ENCODE measurements around the gene CCSER1.
"Not testable (repeated sequence)": the region's sequence is repeated elsewhere in the genome, so short reads cannot be mapped to it uniquely, and the experiment has no call there.

The CCSER1 gene

DNA sequence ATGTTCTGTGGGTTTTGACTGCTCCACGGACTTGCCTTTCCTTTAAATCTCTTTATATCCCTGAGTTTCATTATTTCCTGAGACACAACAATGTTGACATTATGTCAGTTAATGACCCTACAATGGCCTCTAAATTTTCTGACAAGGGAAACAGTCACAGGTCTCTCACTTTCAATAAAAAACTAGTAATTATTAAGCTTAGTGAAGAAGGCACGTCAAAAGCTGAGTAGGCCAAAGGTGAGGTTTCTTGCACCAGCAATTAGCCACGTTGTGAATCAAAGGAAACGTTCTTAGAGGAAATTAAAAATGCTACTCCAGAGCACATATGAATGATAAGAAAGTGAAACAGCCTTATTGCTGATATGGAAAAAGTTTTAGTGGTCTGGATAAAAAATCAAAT, 1246.4 kb downstream of the CCSER1 start:
- DNase-seq (ENCODE audit: low spot score) = no peak

DNA sequence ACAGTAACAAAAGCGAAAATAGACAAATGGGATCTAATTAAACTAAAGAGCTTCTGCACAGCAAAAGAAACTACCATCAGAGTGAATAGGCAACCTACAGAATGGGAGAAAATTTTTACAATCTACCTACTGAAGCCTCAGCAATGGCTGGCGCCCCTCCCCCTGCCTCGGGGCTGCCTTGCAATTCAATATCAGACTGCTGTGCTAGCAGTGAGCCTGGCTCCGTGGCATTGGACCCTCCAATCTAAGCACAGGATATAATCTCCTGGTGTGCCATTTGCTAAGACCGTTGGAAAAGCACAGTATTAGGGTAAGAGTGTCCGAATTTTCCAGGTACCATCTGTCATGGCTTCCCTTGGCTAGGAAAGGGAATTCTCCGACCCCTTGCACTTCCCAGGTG, 1278.2 kb downstream of the CCSER1 start:
- not testable (repeated sequence) for DNase-seq (ENCODE audit: low spot score)

DNA sequence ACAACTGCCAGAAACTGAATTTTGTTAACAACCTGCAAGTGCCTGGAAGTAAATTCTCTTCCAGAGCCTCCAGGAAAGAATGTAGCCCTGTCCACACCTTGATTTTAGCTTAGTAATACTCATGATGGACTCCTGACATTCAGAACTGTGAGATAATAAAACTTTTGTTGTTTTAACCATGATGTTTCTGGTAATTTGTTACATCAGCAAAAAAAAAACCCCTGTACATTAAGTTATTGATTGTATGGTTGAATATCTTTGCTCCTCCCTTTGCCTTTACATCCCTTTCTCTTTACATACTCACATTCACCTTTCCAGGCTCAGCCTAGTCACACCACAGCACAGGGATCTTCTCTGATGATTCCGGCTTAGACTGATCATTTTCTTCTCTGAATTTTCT, 1294.8 kb downstream of the CCSER1 start:
- no peak for DNase-seq (ENCODE audit: low spot score)

DNA sequence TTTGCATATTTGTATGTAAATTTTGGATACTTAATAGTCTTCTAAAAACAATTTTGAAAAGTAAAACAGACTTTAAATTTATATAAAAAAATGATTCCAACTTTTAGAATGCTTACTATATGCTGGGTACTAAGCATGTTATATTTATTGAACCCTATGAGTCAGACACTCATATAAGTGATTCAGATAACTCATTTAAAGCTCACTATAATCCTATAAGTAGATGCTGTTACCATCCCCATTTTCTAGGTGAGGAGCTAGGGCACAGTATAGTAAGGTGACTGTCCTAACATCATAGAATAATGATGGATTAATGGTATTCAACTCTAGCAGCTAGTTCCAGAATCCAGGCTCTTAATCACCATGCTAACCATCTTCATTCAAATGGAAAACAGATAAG, 1299.5 kb downstream of the CCSER1 start:
- no peak for DNase-seq (ENCODE audit: low spot score)

DNA sequence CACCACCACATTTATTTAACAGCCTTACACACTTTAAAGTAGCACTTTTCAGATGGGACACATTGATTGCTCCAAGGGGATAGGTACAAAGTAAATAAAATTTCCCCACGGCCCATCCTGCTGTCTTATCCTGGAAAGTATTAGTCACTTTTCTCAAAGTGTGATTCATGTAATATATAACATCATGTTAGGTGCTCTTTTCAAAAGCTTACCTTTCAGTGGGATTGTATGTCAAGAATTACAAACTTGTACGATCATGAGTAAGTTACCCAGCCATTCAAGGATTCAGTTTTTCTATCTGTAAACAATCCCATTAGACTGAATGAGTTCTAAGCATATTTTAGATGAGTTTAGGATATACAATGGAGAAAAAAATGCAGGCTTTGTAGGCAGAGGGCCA, 1300.0 kb downstream of the CCSER1 start:
- no peak for DNase-seq (ENCODE audit: low spot score)

DNA sequence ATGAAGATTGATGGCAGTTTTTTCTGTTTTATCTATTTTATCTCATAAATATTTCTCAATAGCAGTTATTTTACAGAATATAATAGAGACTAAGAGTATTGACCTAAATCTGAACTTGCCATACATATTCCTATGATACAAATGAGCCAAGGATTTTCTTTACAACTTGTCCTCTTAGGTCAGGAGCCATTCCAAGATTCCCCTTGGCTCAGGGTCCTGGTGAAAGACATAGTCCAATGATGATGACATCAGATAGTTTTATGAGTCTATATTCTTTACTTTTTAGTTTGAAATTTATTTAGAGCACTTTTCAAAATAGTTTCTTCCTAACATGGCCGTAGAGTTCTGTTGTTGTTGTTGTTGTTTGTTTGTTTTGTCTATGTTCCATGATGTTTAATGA, 1307.4 kb downstream of the CCSER1 start:
- DNase-seq (ENCODE audit: low spot score) = no peak

DNA sequence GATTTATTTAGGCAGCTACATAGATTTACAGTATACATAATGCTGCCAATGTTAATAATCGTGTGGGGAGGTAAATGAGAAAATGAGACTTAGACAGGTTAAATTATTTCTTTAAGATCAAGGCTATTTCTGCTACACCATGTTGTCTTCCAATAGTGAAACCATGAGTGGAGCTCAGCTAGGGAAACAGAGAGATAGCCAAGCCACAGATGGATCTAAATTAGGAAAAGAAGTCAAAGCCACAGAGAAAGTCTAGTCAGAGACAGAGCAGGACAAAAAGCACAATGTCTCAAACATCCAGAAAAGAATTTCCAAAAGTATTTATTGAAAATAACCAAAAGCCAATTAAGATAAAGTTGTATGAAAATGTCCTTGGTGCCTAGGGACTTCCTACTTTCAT, 1309.4 kb downstream of the CCSER1 start:
- no peak for DNase-seq (ENCODE audit: low spot score)

DNA sequence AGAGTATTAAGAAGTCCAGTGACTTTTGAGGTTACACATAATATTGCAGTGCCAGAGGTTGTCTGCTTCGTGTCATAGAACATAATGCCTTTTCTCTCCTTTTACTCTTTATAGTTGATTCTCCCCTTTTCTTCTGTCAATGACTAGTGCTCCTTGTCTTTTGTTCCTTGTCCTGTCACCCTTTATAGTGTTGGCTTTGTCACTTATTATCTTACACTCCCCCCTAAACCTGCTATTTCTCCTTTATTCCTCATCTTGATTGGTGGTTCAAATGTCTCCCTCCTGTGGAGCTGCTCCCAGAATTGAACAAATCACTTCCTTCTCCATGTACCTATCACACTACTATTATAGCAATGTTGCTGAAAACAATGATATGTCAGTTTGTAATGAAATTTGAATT, 1320.0 kb downstream of the CCSER1 start:
- no peak for DNase-seq (ENCODE audit: low spot score)

DNA sequence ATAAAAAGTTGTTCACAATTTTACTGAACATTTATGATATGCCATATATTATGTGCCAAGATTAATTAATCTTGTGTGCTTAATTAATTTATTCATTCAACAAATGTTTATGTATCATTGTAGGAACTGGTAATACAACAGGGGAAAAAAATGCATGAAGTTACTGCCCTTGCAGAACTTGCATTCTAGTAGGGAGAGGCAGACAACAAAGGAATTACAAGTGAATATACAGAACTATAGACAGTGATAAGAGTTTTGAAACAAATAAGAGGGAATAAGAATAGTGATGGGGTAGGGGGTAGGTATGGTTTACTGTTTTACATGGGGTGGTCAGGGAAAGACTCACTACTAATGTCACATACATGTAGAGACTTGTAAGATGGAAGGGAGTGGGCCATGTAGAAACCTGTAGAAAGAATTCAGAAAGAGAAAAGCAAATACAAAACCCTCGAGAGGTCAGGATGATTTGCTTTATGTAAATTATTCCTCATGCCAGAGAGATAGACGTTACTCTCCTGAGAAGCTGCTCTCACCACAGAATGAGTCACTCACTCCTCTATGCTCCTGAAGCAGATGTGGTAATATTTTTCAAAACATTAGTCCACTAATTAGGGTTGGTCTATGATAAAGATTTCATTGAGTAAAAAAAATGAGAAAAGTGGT, 1321.6 kb downstream of the CCSER1 start:
- no peak for DNase-seq (ENCODE audit: low spot score)

DNA sequence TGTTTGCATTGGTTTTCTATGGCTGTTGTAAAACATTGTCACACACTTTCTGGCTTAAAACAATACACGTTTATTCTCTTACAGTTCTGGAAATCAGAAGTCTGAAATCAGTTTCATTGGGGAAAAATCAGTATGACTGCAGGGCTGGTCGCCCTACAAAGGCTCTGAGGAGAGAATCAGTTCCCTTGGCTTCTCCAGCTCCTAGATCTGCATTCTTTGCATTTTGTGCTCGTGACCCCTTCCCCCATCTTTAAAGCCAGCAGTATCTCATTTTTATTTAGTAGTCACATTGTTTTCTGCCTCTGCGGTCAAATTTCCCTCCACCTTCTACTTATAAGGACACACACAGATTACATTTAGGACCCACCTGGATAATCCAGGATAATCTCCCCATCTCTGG, 1326.9 kb downstream of the CCSER1 start:
- DNase-seq (ENCODE audit: low spot score) = no peak

DNA sequence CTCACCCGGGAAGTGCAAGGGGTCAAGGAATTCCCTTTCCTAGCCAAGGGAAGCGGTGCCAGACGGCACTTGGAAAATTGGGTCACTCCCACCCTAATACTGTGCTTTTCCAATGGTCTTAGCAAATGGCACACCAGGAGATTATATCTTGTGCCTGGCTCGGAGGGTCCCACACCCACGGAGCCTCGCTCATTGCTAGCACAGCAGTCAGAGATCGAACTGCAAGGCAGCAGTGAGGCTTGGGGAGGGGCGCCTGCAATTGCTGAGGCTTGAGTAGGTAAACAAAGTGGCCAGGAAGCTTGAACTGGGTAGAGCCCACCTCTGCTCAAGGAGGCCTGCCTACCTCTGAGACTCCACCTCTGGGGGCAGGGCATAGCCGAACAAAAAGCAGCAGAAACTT, 1335.4 kb downstream of the CCSER1 start:
- not testable (repeated sequence) for DNase-seq (ENCODE audit: low spot score)

DNA sequence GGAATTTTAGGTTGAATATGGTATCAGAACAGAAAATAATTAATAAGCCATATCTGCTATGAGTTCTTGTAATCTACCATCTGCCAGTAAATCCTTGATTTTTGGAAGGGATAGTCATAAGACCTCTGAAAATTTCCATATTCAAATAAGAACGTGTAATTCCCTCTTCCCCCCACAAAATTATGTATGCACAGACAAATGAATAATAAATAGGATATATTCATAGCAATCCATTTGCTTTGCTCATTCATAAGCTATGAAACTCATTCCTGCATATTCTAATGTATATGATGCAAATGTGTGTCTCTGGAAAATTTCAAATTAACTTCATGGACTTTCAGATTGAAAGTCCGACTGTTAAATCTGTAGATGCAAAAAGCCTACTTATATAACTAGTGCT, 1343.5 kb downstream of the CCSER1 start:
- DNase-seq (ENCODE audit: low spot score) = no peak

DNA sequence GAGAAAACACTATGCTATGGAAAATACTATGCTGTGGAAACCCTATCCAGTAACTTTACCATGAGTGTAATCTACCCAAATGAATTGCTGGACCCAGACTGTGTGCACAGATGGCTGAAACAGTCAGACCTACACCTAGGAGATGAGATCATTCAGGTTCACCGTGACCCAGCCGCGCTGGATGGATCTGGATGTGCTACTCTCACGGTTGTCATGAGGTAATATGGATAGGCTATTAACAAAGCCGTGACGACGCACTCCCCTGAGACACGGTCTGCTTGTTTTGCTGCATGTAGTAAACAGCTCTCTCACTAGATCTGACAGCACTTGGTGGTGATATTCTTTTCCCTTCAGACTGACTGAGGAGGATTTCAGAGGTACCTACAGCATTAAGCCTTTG, 1344.1 kb downstream of the CCSER1 start:
- DNase-seq (ENCODE audit: low spot score) = no peak

DNA sequence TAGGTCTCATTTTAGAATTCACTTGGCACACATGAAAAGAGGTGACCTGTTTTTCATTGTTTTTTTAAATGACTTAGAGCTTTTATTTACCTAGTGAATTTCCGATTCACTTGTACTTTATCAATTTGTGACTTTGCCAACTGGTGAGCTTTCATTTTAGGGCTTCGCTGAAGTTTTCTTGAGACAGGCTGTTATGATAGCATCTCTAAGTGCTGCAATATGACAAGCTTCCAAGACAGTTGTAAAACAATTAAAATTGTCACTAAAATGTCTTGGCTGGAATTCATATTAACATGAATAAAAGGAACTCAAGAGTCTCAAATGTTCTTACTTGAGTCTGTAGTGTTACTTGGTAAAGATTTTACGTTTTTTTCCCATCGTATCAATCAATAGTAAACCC, 1344.9 kb downstream of the CCSER1 start:
- DNase-seq (ENCODE audit: low spot score) = no peak

DNA sequence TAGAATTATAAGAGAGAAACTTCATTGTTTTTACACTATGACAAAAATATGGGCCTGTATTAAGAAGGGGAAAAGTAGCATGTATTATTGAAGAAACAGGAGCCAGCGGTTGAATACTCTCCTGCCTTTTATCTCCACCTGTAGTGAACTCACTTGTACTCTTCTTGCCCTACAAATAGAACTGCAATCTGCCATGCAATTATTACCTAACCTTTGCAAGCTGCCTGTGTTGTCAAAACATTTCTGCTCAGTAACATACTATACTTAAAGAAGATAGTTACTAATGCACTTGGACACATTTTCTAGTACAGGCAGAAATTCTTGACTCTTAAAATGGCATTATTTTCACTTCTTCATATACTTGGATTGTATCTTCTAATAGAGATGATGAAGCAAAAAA, 1358.2 kb downstream of the CCSER1 start:
- DNase-seq (ENCODE audit: low spot score) = no peak

DNA sequence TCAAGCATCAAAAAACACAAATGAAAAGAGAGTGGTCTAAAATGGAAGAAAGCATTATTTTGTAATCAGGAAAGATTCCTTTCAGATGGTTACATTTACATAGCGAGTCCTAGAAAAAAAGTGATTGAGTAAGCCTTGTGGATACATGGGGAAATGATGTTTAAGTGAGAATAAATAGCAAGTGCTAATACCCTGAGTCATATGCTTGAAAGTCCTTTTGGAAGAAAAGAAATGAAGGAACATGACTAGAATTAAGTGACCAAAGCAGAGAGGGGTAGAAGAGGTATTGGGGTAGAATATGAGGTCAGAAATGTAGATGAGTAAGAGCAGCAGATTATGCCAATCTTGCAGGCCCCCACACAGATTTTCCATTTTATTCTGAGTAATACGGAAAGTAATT, 1361.8 kb downstream of the CCSER1 start:
- DNase-seq (ENCODE audit: low spot score) = no peak

DNA sequence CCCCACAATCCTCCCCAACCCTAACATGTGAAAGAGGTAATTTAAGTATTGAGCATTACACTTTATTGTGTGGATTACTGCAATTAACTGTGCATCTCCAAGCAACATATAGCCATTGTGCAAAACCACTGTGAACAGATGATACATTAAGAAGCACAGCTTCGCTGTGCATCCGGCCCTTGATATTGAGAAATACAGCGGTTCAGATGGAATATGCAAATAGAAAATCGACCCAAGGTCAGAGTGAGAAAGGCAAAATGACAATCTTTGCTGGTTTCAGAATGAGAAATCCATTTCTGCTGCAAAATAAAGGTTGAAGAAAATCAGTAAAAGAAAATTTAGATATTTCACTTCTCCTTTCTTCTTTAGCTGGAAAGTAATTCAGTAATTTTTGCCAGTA, 1370.7 kb downstream of the CCSER1 start:
- no peak for DNase-seq (ENCODE audit: low spot score)

DNA sequence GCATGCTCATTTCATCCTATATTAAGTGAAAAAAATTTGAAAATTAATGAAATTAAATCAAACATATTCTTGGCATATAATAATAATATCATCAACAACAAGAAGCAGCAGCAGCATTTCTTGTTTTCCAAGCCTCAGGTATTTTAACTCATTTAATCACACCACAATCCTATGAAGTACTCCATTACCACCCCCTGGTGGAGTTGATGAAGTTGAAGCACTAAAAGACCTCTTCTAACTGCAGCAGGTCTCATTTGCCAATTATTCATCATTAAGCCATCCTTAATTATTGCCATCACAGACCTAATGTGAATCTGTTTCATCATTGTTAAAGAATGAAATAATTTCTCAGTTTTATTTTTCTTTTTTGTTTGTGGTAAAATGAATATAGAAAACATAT, 1375.2 kb downstream of the CCSER1 start:
- DNase-seq (ENCODE audit: low spot score) = no peak

DNA sequence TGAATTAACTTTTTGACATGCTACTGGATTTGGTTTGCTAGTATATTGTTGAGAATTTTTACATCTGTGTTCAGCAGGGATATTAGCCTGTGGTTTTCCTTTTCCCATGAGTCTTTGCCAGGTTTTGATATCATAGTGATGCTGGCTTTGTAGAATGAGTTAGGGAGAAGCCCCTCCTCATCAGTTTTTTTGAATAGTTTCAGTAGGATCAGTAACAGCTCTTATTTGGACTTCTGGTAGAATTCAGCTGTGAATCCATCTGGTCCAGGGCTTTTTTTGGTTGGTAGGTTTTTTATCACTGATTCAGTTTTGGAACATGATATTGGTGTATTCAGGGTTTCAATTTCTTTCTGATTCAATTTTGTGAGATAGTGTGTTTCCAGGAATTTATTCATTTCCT, 1386.1 kb downstream of the CCSER1 start:
- DNase-seq (ENCODE audit: low spot score) = no peak

DNA sequence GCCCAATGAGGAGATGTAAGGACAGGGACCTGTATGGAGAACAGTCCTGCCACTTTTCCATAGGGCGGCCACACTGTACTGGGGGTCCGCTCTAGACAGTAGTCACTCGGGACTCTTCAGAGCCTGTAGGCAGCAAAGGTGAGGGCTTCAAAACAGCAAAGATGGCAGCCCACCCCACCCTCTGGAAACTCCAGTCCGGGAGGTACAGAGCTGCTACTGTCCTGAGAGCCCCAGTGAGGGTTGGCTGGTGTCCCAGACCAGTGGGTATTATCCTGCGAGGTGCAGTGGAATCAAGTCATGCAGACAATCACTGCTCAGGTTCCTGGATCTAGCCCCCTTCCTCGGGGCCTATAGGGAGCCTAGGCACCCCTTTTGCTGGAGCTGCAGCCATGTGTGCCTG, 1392.0 kb downstream of the CCSER1 start:
- DNase-seq (ENCODE audit: low spot score) = no peak

DNA sequence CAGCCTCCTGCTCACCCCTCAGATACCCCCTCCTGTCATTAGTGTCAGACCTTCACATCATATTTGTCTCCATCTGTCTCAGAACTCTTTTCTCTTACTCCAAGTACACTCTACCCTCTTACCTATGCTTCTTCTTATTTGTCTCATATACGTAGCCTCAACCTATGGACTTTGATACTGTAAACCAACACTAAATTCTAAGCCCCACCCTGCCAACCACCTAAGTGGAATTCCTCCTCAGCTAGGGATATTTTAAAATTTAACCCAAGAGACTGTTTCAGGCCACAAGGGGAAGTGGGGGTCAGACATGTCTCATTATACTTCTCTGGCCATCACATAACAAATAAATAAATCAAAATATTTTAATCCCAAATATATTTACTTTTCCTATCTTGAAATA, 1398.4 kb downstream of the CCSER1 start:
- DNase-seq (ENCODE audit: low spot score) = no peak

DNA sequence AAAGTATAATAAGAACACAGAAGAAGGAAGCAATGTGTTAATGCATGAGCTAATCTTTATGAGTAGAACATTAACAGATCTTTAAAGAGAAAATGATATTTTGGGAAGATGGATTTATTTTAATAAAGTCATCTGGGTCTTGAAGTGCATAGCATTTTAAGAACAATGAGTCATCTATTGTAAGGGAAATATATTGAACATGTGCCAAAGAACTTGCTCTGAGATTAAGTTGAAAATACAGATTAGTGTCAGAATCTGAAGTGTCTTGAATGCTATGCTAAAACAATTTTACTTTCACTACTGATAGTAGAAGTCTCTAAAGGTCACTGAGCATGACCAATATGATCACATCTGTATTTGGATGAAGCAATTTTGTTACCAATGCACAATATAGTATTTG, 1399.9 kb downstream of the CCSER1 start:
- DNase-seq (ENCODE audit: low spot score) = no peak

DNA sequence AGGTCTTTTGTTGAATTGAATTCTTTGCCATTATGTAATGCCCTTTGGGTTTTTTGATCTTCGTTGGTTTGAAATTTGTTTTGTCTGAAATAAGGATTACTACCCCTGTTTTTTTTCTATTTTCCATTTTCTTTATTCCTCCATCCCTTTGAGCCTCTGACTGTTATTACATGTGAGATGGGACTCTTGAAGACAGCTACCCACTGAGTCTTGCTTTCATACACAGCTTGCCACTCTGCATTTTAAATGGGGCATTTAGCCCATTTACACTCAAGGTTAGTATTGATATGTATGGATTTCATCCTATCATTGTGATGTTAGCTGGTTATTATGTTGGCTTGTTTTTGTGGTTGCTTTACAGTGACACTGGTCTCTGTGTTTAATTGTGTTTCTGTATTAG, 1440.4 kb downstream of the CCSER1 start:
- no peak for DNase-seq (ENCODE audit: low spot score)

DNA sequence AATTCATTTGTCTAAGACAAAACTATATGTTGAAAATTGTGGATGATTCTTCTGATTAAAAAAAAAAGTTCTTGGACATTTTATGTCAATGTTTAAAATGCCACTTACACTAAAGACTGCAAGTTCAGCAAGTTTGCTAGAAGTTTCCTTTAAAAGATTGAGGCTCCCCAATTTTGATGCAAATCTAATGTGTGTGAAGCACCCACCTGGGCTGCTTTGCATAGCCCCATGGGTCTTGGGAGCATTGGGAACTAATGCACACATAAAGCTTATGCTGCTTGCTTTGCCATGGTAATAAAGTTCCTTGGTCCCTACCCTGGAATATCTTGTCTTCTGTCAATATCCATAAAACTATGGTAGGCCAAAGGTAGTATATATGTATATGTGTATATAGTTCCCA, 1450.7 kb downstream of the CCSER1 start:
- DNase-seq (ENCODE audit: low spot score) = no peak

DNA sequence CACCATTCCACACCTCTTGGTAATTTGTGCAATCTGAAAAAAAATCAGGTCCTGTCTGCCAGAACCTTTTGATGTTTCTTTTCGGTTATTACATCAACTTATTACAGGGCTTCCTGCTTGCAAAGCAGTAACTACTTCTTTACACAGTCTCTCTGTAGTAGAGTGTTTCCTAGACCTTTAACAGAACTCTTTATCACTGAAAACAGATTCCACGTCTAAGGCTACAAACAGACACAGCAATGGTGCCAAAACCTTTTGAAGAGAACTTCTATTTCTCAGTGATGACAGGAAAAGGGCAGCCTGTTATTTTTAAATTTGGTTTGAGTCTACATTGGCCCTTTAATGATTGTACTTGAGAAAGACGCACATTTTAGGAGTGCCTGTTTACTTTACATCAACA, 1463.1 kb downstream of the CCSER1 start:
- no peak for DNase-seq (ENCODE audit: low spot score)
